Stimulated activated naive B cell treated with anti-CD40 and anti-IgM and Interleukin-4, amounts not matched to agents 10 μg/mL and 1 μg/mL and 100 μg/mL, for 72 hours (primary cell): ENCODE measurements around the gene RAB17.

Source experiments
- ATAC-seq, 2 donors: fragments of 150-1000 bp; cut with Tn5 transposase; replicated peaks; 2 replicates each; pipeline ENCODE4 v1.10.0; 2021; ENCODE audit warnings: moderate library complexity in 1 of 2
- DNase-seq: peaks from one replicate; pipeline ENCODE4 v3.0.0; 2021
- H3K27ac Mint-ChIP-seq: one replicate; pipeline ENCODE4 v1.8.0; 2022; ENCODE audit warnings: mild to moderate bottlenecking, mixed read lengths
- H3K27me3 Mint-ChIP-seq, 2 donors: one replicate each; pipeline ENCODE4 v1.8.0; 2022; ENCODE audit warnings: mixed read lengths in 2 of 2
- H3K36me3 Mint-ChIP-seq, 2 donors: one replicate each; pipeline ENCODE4 v1.8.0; 2022; ENCODE audit warnings: mixed read lengths in 2 of 2, mild to moderate bottlenecking in 1 of 2
- H3K4me1 Mint-ChIP-seq, 2 donors: one replicate each; pipeline ENCODE4 v1.8.0; 2022; ENCODE audit warnings: mixed read lengths in 2 of 2, mild to moderate bottlenecking in 1 of 2
- H3K4me3 Mint-ChIP-seq, 2 donors: one replicate each; pipeline ENCODE4 v1.8.0; 2022; ENCODE audit warnings: mild to moderate bottlenecking in 2 of 2, mixed read lengths in 2 of 2, moderate library complexity in 1 of 2
- H3K9me3 Mint-ChIP-seq, 2 donors: one replicate each; pipeline ENCODE4 v1.8.0; 2022; ENCODE audit warnings: mixed read lengths in 2 of 2, mild to moderate bottlenecking in 1 of 2

Gene RAB17

DNA sequence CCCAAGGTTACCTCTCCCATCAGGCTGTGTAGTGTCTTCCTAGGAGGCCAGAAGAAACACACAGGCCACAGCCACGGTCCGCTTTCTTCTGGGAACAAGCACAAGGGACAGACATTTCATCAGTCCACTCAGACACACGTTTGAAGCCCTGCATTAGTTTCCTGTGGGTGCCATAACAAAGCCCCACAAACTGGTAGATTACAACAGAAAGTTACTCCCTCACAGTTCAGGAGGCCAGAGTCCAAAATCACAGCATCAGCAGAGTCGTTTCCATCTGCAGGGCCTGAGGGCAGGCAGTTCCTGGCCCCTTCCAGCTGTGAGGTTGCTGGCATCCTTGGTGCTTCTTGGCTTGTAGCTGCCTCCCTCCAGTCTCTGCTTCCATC lies 32.9 kb downstream of the RAB17 start:
- ATAC-seq: no peak
- H3K27ac Mint-ChIP-seq: no peak overlapping the region

DNA sequence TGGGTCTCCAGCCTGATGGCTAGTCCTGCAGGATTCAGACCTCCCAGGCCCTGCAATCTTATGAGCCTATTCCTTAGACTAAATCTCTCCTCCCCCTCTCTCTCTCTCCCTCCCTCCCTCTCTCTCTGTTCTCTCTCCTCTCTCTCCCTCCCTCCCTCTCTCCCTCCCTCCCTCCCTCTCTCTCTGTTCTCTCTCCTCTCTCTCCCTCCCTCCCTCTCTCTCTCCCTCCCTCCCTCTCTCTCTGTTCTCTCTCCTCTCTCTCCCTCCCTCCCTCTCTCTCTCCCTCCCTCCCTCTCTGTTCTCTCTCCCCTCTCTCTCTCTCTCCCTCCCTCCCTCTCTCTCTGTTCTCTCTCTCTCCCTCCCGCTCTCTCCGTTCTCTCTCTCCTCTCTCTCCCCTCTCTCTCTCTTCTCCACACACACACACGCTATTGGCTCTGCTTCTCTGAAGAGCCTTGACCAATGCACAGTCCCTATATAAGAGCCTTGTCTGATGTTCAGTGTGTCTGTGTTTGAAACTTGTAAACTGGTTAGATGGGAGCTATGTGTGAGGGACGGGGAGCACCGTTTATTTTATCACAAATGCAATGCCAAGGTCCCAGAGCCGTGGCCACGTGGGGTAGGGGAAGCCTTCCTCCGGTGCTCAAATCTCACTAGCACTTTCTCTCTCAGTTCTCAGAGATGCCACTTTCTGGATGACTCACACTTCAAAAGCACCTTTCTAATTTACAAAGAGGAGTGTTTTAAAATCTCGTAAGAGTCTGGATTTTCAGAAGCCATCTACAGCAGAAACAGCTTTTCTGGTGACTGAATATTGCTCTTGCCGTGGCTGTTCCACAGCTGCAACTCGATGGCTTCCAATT lies 33.5 kb downstream of the RAB17 start:
- ATAC-seq (peak; percentile 56 to 69), DNase-seq (no peak)
- peaks cover 31 to 37% of the 10 kb centered on the region in 2 donors for H3K27me3 Mint-ChIP-seq
- no peak overlapping the region for H3K4me3 Mint-ChIP-seq
- H3K36me3 Mint-ChIP-seq: peaks cover 0 to 3% of the 10 kb centered on the region in 2 donors
- peaks cover 8 to 9% of the 10 kb centered on the region in 2 donors for H3K9me3 Mint-ChIP-seq
- H3K4me1 Mint-ChIP-seq: peaks cover 0 to 5% of the 10 kb centered on the region in 2 donors
- H3K27ac Mint-ChIP-seq: no peak overlapping the region

More for the DNA sequence above, 32.9 kb downstream of the RAB17 start:
- Mint-ChIP-seq H3K4me1 (peaks cover 0 to 5% of the 10 kb centered on the region in 2 donors), H3K36me3 (peaks cover 0 to 3% of the 10 kb centered on the region in 2 donors), H3K4me3 (no peak overlapping the region), H3K27me3 (peaks cover 34 to 43% of the 10 kb centered on the region in 2 donors), H3K9me3 (peaks cover 8 to 9% of the 10 kb centered on the region in 2 donors)
- DNase-seq: no peak

DNA sequence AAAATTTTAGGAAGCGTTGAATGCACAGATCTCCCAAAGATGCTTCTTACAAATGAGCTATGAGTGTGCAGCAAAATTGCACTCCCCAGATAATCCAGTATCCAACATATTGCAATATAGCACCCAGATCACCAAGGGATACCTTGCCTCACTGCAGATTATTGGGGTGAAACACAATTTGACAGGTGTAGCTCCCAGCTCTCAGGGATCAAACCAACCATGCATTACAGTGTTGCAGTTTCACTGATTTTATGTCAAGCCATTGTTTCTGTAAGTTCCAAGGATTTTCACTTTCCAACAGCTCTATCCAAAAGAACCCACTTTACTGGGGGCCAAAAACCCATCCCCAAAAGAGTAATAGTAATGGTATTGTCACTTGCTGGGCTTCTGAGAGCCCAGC lies 35.0 kb downstream of the RAB17 start:
- peaks cover 8 to 9% of the 10 kb centered on the region in 2 donors for H3K9me3 Mint-ChIP-seq
- peaks cover 0 to 3% of the 10 kb centered on the region in 2 donors for H3K36me3 Mint-ChIP-seq
- DNase-seq (no peak), ATAC-seq (no peak)
- no peak overlapping the region for H3K27ac Mint-ChIP-seq
- H3K27me3 Mint-ChIP-seq: peaks cover 31 to 37% of the 10 kb centered on the region in 2 donors
- H3K4me1 Mint-ChIP-seq: peaks cover 0 to 5% of the 10 kb centered on the region in 2 donors
- no peak overlapping the region for H3K4me3 Mint-ChIP-seq

DNA sequence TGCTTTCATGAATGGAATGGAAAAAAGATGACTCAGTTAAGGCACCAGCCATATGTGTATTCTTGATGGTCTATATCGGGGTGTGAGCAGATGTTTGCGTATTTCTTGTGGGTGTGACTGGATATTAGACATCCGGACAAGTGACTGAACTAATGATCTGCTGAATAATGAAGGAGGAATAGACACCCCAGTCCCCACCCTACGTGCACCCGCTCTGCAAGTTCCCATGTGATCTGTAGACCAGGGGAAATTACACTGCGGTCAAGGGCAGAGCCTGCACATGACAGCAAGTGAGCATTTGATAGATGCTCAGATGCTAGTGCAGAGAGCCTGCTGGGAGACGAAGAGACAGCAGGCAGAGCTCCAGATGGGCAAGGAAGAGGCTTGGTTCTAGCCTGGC lies 36.6 kb downstream of the RAB17 start:
- peak overlapping the region; percentile 34 for H3K27ac Mint-ChIP-seq
- peaks cover 0 to 5% of the 10 kb centered on the region in 2 donors for H3K4me1 Mint-ChIP-seq
- H3K9me3 Mint-ChIP-seq: peaks cover 8 to 9% of the 10 kb centered on the region in 2 donors
- peaks cover 24 to 36% of the 10 kb centered on the region in 2 donors for H3K27me3 Mint-ChIP-seq
- DNase-seq (no peak), ATAC-seq (no peak)
- H3K4me3 Mint-ChIP-seq: no peak overlapping the region
- H3K36me3 Mint-ChIP-seq: peaks cover 0 to 3% of the 10 kb centered on the region in 2 donors

DNA sequence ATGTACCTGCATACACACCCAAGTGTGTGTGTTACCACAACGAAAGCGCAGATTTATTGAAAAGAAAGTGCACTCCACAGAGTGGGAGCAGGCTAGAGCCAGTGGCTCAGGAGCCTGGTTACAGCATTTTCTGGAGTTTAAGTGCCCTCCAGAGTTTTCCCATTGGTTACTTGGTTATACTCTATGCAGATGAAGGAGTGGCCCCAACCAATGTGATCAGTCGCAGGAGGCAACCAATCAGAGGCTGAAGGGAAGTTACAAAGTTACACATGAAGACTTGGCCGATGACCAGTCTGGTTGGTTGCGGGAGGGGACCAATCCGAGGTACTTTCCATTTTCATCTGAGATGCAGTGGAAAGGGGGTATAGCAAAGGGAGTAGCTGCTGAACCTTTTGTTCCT lies 37.6 kb downstream of the RAB17 start:
- DNase-seq (no peak), ATAC-seq (no peak)
- Mint-ChIP-seq H3K27me3 (peaks cover 20 to 27% of the 10 kb centered on the region in 2 donors), H3K27ac (no peak overlapping the region), H3K36me3 (peaks cover 0 to under 1% of the 10 kb centered on the region in 2 donors), H3K9me3 (peaks cover 8 to 9% of the 10 kb centered on the region in 2 donors), H3K4me1 (peaks cover 0 to 5% of the 10 kb centered on the region in 2 donors), H3K4me3 (no peak overlapping the region)

DNA sequence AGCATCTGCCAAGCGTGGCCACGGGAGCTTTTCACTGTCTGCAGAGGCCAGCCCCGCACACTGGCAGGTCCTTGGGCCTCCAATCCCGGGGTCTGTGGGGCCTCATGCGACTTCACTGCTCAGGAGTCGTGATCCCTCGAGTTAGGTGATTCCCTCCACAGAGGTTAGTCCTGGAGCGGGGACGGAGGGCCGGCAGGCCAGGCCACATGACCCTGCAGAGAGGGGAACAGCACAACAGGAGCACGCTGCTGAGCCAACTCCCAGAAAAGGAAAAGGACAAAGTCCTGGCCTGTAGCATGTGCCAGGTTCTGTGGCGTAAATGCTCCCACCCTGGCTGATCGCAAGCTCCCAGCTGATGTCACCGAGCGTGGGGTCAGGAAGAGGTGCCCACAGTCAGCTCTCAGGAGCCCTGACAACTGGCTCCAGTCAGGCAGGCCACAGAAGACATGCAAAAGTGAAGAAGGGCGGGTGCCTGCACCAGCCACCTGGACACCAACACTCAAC lies 39.4 kb downstream of the RAB17 start:
- no peak overlapping the region for H3K27ac Mint-ChIP-seq
- H3K4me3 Mint-ChIP-seq: no peak overlapping the region
- no peaks in the 10 kb centered on the region for H3K4me1 Mint-ChIP-seq
- ATAC-seq: no peak
- peaks cover 2 to 8% of the 10 kb centered on the region in 2 donors for H3K9me3 Mint-ChIP-seq
- H3K36me3 Mint-ChIP-seq: no peaks in the 10 kb centered on the region
- peaks cover 10 to 23% of the 10 kb centered on the region in 2 donors for H3K27me3 Mint-ChIP-seq
- no peak for DNase-seq

DNA sequence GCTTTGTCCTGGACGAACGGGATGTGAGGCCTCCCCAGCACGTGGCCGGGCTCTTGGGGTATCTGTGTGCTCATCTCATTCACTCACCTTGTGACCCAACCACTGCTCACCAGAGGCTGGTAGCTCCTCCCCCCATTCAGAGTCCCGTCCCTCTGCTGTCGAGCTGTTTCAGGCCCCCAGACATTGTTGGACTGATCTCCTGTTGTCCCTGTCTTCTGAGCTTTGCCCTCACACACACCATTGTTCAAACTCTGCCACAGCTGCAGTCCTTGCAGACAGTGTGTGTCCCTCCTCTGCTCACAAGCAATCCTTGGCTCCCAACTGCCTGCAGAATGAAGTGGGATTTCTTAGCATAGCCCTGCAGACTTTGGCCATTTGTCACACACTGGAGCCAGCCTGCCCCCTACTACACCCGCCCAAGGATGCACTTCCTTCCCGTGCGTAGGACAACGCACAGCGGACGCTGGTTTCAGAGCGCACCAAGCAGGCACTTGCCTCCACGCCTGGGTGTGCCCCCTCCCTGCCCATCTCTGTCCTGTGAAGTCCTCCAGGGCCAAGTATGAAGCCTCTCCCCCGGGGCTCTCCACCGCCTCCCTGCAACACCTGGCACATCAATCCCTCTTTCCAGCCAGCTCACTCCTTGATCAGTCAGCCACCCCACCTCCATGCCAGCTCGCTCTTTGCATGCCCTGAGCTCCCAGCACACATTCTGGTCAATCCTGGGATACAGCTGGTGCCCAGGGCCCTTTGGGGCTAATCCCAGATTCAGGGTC lies 40.7 kb downstream of the RAB17 start:
- DNase-seq (no peak), ATAC-seq (no peak)
- H3K36me3 Mint-ChIP-seq: no peaks in the 10 kb centered on the region
- peaks cover 0 to 6% of the 10 kb centered on the region in 2 donors for H3K9me3 Mint-ChIP-seq
- peaks cover 10 to 28% of the 10 kb centered on the region in 2 donors for H3K27me3 Mint-ChIP-seq
- no peak overlapping the region for H3K27ac Mint-ChIP-seq
- no peaks in the 10 kb centered on the region for H3K4me1 Mint-ChIP-seq
- H3K4me3 Mint-ChIP-seq: no peak overlapping the region

DNA sequence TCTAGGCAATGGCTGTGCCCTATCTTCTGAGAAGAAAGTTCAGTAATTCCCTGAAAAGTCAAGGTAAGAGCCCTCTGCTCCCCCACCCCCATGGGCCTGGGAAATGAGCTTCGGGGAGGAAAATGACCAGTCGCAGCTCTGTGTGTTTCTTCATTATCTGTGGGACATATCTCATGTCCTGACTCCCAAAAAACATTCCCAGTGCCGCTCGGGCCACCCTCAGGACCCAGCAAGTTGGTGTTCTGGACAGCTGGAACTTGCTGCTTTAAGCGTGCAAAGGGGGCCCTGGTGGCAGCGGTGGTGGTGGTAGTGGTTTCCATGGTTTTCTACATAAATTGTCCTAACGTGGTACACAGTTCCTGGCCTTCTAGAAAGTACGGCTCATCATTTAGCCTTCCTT lies 41.3 kb downstream of the RAB17 start:
- Mint-ChIP-seq H3K27ac (no peak overlapping the region), H3K36me3 (no peaks in the 10 kb centered on the region), H3K27me3 (peaks cover 10 to 28% of the 10 kb centered on the region in 2 donors), H3K4me3 (no peak overlapping the region), H3K4me1 (no peaks in the 10 kb centered on the region), H3K9me3 (peaks cover 0 to 6% of the 10 kb centered on the region in 2 donors)
- no peak for ATAC-seq
- DNase-seq: no peak

DNA sequence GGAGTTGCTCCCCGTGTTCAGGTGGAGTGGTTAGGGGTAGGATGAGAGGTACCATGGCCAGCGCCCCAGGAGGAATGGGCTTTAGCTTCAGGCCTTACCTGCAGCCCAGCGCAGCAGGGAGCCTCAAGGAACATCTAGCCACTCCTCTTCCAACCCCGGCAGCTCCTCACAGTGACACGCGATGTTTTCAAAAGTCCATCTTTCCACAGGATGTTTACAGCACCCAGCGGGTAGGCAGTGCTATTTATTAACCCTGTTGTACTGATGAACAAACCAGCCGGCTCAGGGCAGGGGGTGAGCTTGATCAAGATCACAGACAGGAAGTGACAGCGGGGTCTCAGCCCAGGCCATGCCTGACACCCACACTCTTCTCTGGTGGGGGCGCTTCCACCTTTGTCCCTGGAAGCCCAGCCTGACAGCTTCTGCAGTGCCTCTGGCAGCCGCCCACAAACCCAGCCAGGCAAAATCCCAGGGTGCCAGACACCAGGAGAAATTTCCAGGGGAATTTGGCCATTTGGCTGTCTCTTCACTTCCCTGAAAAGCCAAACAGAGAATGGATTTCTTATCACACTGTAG lies 42.6 kb downstream of the RAB17 start:
- Mint-ChIP-seq H3K4me3 (no peak overlapping the region), H3K4me1 (no peaks in the 10 kb centered on the region), H3K27ac (no peak overlapping the region), H3K36me3 (no peaks in the 10 kb centered on the region), H3K9me3 (no peaks in the 10 kb centered on the region), H3K27me3 (peaks cover 4 to 23% of the 10 kb centered on the region in 2 donors)
- no peak for ATAC-seq
- DNase-seq: no peak

DNA sequence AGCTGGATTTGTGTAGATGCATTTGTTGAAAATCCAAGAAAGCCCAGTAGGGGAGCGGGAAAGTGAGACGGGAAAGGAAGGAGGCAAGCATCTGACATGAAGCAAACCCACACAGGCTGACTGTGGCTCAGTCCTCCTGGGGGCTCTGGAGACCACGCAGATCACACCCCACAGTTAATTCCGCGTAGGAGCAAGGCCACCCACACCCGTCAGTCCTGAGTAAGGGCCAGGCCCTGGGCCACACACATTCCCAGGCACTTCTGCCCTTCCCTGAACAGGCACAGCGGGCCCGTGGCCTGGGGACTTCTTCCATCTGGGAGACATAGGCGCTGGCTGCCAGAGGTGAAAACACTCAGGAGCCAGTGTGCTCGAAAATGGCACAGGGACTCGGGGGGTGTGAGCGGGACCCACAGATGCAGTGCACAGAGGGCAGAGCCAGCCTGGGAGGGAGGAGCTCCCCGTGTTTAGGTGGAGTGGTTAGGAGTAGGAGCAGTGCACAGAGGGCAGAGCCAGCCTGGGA lies 43.6 kb downstream of the RAB17 start:
- H3K4me1 Mint-ChIP-seq: no peaks in the 10 kb centered on the region
- no peaks in the 10 kb centered on the region for H3K9me3 Mint-ChIP-seq
- no peak overlapping the region for H3K4me3 Mint-ChIP-seq
- H3K36me3 Mint-ChIP-seq: no peaks in the 10 kb centered on the region
- DNase-seq (no peak), ATAC-seq (no peak)
- peaks cover 4 to 28% of the 10 kb centered on the region in 2 donors for H3K27me3 Mint-ChIP-seq
- H3K27ac Mint-ChIP-seq: no peak overlapping the region

DNA sequence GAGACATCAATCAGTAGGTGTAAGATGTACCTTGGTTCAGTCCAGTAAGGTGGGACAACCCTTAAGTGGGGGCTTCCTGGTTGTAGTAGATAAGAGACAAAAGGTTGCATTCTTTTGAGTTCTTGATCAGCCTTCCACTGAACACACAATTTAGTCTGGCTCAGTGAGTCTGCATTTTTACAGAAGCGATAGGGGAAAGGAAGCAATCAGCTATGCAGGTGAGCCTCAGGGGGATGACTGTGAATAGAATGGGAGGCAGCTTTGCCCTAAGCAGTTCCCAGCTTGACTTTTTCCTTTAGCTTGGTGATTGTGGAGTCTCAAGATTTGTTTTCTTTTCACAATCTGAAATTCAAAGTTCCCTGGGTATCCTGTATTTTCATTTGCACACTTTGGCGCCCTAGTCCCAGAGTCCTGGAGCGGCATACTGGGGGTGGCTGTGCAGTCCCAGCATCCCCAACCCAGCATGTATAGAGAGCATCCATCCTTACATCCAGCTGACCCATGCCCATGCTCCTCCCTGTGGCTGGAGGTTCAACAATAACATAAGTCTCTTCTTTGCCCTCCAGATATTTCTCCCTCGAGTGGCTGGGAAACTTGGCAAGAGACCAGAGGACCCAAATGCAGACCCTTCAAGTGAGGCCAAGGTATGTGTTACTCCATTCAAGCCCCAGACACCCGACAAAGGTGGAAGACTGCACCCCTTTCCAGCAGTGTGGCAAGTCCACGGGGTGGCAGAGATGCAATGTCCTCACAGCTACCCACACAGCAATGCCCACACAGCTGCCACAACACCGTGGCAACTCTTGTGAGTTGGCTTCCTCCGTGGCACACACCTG lies 44.3 kb downstream of the RAB17 start:
- Mint-ChIP-seq H3K9me3 (no peaks in the 10 kb centered on the region), H3K4me1 (peaks cover 0 to 3% of the 10 kb centered on the region in 2 donors), H3K27ac (no peak overlapping the region), H3K4me3 (no peak overlapping the region), H3K27me3 (peaks cover 8 to 33% of the 10 kb centered on the region in 2 donors), H3K36me3 (no peaks in the 10 kb centered on the region)
- DNase-seq (no peak), ATAC-seq (no peak)

DNA sequence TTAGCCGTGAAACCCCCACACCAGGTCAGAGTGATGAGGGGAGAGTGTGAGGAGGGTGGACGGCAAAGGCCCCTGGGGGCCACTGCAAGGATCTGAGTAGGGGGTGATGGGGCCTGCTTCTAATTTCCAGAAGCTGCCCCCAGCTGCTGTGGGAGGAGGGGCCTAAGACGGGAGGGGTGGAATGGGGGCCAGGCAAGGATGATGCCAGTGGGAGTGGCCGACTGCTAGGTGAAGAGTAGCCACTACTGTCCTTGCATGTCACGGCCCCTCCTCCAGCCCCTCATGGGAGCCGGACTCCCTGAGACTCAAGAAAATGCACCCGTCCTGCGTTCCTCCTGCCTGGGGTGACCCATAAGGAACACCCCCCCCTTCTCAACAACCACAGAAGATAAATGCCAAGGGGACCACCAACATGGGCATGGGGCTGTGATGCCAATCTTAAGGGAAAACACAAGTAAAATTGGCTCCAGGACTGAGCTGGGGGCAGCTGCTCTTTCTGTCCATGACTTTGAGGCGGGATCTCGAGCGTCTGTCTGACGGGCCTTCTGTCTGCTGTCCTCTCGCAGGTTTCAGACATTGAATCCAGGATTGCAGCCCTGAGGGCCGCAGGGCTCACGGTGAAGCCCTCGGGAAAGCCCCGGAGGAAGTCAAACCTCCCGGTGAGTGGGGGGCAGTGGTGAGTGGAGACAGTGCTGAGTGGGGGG lies 48.4 kb downstream of the RAB17 start:
- no peak for ATAC-seq
- peaks cover 22 to 48% of the 10 kb centered on the region in 2 donors for H3K27me3 Mint-ChIP-seq
- H3K27ac Mint-ChIP-seq: no peak overlapping the region

DNA sequence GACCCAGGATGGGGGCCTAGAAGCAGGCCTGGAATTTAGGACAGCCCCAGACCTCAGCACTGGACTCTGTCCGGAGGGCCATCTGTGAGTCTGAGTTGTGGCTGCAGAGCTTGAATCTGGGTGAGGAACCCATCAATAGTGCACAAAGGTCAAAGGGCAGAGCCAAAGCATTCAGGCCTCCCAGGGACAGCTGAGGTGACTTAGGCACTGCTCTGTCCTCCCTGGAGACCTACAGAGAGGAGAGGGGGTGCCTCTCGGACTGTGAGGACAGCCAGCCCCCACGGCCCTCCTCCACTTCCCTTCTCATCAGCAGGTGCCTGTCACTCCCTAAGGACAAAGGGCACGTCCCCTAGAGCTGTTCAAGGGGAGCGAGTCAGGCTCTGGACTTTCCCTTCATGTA lies 49.3 kb downstream of the RAB17 start:
- no peak overlapping the region for H3K27ac Mint-ChIP-seq
- peak; percentile 48 to 82 for ATAC-seq
- H3K27me3 Mint-ChIP-seq: peaks cover 22 to 47% of the 10 kb centered on the region in 2 donors
- no peaks in the 10 kb centered on the region for H3K9me3 Mint-ChIP-seq
- DNase-seq: no peak
- no peak overlapping the region for H3K4me3 Mint-ChIP-seq
- no peaks in the 10 kb centered on the region for H3K36me3 Mint-ChIP-seq
- H3K4me1 Mint-ChIP-seq: peaks cover 0 to 5% of the 10 kb centered on the region in 2 donors

More for the DNA sequence above, 48.4 kb downstream of the RAB17 start:
- H3K4me1 Mint-ChIP-seq: peaks cover 0 to 5% of the 10 kb centered on the region in 2 donors
- H3K36me3 Mint-ChIP-seq: no peaks in the 10 kb centered on the region
- DNase-seq: no peak
- no peaks in the 10 kb centered on the region for H3K9me3 Mint-ChIP-seq
- no peak overlapping the region for H3K4me3 Mint-ChIP-seq
